AG04449 (cell line): Measurements from ENCODE around the gene FGF22.

ENCODE experiments used
- CTCF ChIA-PET: fragments of 350-600 bp; formaldehyde crosslinking; extraction: SDS; loops from one replicate; lab custom pipeline; 2021; ENCODE audit warnings: antibody characterized with exemption; lab: Yijun Ruan, JAX
- POLR2A ChIA-PET: fragments of 400-600, 350-600 bp; formaldehyde crosslinking; extraction: SDS; loops from one replicate; lab custom pipeline; 2020; ENCODE audit warnings: antibody characterized with exemption, inconsistent platforms; lab: Yijun Ruan, JAX
- DNase-seq: peaks from one replicate; pipeline ENCODE4 v3.0.0-alpha.2; 2010; ENCODE audit warnings: low read depth, low spot score
- H3K4me3 ChIP-seq: 2 replicates; pipeline ENCODE4 v1.5.1; 2011; ENCODE audit warnings: low read depth, mild to moderate bottlenecking, control low read depth, low read length
- CTCF ChIP-seq: IDR thresholded peaks from one replicate; pipeline ENCODE4 v1.5.1; 2011; ENCODE audit warnings: mild to moderate bottlenecking, moderate library complexity, low read length, control low read depth, inconsistent platforms; ENCODE audit not compliant: insufficient read depth; ENCODE audit errors: missing control alignments

The FGF22 gene

GRCh38 chr19:670609-671075 lies 31.0 kb downstream of the FGF22 start:
- no peak for TF ChIP-seq CTCF
- ChIA-PET POLR2A (interaction anchor here (0.6 kb wide), 1 partner anchor 13 kb away, joined by 4 read pairs; no protein-coding TSS in a partner anchor), CTCF (interaction anchor here (1.2 to 1.4 kb wide), 2 partner anchors 67 to 312 kb away, joined by 3 read pairs; no protein-coding TSS in a partner anchor)
- DNase-seq: no peak
- H3K4me3 ChIP-seq: no peak overlapping the region

DNA sequence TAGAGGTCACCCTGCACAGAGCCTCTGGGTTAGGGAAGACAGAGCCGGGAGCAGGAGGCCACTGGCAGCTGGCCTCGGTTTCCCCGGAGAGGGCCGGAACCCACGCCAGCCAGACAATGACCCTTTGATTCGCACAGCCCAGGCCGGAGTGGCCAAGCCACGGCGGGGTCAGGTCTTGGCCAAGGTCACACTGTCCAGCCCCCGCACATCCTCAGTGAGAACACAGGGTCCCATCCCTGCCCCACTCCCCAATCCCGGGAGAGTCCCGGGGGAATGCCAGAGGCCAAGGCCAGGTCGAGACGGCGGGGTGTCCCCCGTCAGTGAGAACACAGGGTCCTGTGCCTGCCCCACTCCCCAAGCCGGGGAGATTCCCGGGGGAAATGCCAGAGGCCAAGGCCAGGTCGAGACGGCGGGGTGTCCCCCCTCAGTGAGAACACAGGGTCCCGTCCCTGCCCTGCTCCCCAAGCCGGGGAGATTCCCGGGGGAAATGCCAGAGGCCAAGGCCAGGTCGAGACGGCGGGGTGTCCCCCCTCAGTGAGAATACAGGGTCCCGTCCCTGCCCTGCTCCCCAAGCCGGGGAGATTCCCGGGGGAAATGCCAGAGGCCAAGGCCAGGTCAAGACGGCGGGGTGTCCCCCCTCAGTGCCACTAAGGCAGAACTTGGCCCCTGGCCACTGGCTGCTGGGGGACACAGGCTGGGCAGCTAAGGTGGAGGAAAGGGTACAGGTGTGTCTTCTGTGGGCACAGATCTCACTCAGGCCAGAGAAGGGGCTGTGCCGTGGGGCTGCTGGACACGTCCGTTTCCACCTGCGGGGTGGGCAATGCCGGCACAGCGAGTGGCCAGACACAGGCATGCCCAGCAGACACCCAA lies 34.8 kb downstream of the FGF22 start:
- DNase-seq: no peak
- ChIA-PET CTCF (no interaction called here), POLR2A (interaction anchor here (0.8 kb wide), 1 partner anchor 11 kb away, joined by 4 read pairs; the partner anchor contains the start of gene RNF126)
- TF ChIP-seq CTCF: no peak
- H3K4me3 ChIP-seq: no peak overlapping the region

DNA sequence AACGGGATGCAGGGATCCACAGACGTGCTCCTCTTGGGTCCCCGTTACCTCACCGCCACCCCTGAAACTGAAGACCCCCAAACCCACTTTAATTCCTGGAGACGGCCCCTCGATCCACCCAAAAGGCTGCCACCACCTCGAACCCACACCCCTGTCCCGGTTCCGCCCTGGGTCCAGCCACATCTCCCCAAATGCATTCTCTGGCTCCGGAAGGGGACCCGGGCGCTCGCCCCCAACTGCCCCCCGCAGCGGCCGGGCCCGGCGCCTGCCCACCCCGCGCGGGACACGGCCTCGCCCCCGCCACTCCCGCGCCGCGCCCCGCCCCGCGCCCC lies 36.3 kb downstream of the FGF22 start:
- CTCF ChIA-PET: interaction anchor here (1.1 to 1.2 kb wide), 2 partner anchors 9 to 58 kb away, joined by 3 to 5 read pairs; no protein-coding TSS in a partner anchor
- no peak for DNase-seq
- POLR2A ChIA-PET: interaction anchor here (0.8 to 1.8 kb wide), 3 partner anchors 13 to 144 kb away, joined by 3 to 10 read pairs (median 3); partner anchors contain the start of genes CDC34 and RNF126
- TF ChIP-seq CTCF: no peak
- H3K4me3 ChIP-seq: peak overlapping the region; percentile 78

- peak within 1 kb of the TSS; percentile 78 for H3K4me3 ChIP-seq
- DNase-seq: no peak
- ChIA-PET POLR2A (interaction anchor here (0.8 to 1.8 kb wide), 6 partner anchors 8 to 145 kb away, joined by 3 to 10 read pairs (median 4); partner anchors contain the start of genes BSG, CDC34 and RNF126), CTCF (interaction anchor here (1.1 to 1.2 kb wide), 2 partner anchors 9 to 57 kb away, joined by 3 to 5 read pairs; no protein-coding TSS in a partner anchor)
- TF ChIP-seq CTCF: no peak
Measured at GRCh38 chr19:676339-677105, 36.8 kb downstream of the FGF22 start, which contains the start of gene FSTL3. TSS of gene FSTL3 (plus strand) at chr19:676392. CDS start at chr19:676424, 32 bp downstream.

DNA sequence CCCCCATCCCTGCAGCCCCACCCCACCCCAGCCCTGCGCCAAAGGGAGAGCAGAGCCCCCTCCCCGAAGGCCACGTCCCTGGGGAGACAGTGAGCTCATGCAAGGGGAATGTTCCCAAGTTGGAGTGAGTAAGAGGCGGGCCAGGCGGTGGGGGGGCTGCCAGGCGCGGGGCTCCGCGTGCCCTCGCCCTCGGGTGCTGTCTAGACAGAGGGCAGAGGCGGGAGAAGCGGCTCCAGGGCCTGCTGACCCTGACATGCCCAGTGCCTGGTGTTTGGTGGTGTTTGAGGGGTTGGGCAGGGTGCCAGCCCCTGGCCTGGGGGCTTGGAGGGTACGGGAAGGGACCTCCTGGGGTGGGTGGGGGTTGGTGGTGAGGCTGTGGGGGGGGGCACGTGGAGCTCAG lies 37.5 kb downstream of the FGF22 start:
- POLR2A ChIA-PET: interaction anchor here (0.9 to 1.8 kb wide), 6 partner anchors 9 to 105 kb away, joined by 3 to 10 read pairs (median 4); partner anchors contain the start of genes BSG, POLRMT and RNF126
- TF ChIP-seq CTCF: no peak
- peak overlapping the region; percentile 78 for H3K4me3 ChIP-seq
- DNase-seq: no peak
- CTCF ChIA-PET: interaction anchor here (0.9 to 1.2 kb wide), 2 partner anchors 10 to 57 kb away, joined by 3 read pairs; no protein-coding TSS in a partner anchor
